ENCODE results near the gene NFE2L3.

Gene NFE2L3

GRCh38 chr7:26187380-26188205 is 35.6 kb downstream of the NFE2L3 start:
- Histone ChIP-seq H3K9ac (ENCODE audit: low read length) (no peak overlapping the region), H3K4me1 (ENCODE audit: insufficient read depth, low read length, severe bottlenecking) (peaks cover 41% of the 10 kb centered on the region), H4K20me1 (ENCODE audit: insufficient read depth, low read length) (no peaks in the 10 kb centered on the region; the same call in 1 of the 2 replicates), H2AFZ (ENCODE audit: low read length) (no peak overlapping the region), H3K4me3 (ENCODE audit: low read depth, low read length, poor library complexity, severe bottlenecking) (no peak overlapping the region), H3K79me2 (ENCODE audit: insufficient read depth, low read length) (no peaks in the 10 kb centered on the region; the same call in 1 of the 2 replicates), H3K9me3 (ENCODE audit: low read length) (no peaks in the 10 kb centered on the region), H3K36me3 (ENCODE audit: insufficient read depth, low read length) (peaks cover 71% of the 10 kb centered on the region), H3K27me3 (ENCODE audit: insufficient read depth, low read length) (no peaks in the 10 kb centered on the region), H3K4me2 (ENCODE audit: low read length) (no peak overlapping the region), H3F3A (ENCODE audit: insufficient read depth, low read length) (peaks cover 86% of the 10 kb centered on the region), H3K9me2 (ENCODE audit: low read depth, low read length) (no peaks in the 10 kb centered on the region), H3K27ac (ENCODE audit: low read depth, low read length, poor library complexity, severe bottlenecking) (peak overlapping the region; percentile 65)
- no peak for TF ChIP-seq EZH2 (IDR thresholded peaks at IDR 0.05; ENCODE audit: borderline replicate concordance, low read length)
- TF ChIP-seq CTCF (IDR thresholded peaks at IDR 0.05; ENCODE audit: low read length), result no peak

DNA sequence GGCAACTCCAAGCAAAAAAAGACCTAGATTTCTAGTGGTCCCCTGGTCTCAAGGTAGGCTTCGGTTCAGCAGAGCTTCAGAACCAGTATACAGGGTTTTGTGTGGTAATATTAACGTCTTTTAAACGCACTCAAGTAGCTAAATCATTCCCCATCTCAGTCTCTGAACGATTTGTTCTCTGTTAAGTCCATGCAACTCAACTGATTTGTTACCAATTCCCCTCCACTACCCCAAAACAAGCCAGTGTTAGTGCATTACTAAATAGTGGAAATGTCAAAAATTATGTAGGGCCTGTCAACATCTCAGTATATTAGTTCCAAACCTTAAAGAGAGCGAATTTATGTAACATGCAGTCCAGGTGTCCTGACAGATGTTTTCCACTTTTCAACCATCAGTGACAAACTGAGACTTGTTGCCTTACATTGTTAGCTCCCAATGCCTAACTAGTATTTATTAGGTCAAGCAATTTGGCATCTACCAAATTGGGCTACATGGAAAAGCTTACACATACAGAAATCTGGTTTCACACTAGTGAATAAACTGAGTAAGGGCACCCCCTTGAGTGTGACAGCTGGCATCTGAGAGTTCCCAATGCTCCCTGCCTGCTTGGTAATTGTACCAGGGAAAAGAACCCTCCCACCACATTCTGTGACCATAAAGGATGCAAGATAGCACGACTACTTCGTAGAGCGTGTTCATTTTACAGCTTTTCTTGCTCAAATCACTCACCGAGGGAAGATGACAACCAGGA is 36.4 kb downstream of the NFE2L3 start:
- Histone ChIP-seq H3K36me3 (ENCODE audit: insufficient read depth, low read length) (peaks cover 78% of the 10 kb centered on the region), H3K79me2 (ENCODE audit: insufficient read depth, low read length) (no peaks in the 10 kb centered on the region; the same call in 1 of the 2 replicates)
- peak; percentile 14; the same call in 1 of the 2 replicates for TF ChIP-seq CTCF (IDR thresholded peaks at IDR 0.05; ENCODE audit: low read length)
- TF ChIP-seq EZH2 (IDR thresholded peaks at IDR 0.05; ENCODE audit: borderline replicate concordance, low read length), result no peak

GRCh38 chr7:26188957-26189541 is 37.1 kb downstream of the NFE2L3 start:
- peaks cover 56% of the 10 kb centered on the region for H3K4me1 ChIP-seq (ENCODE audit: insufficient read depth, low read length, severe bottlenecking)
- H4K20me1 ChIP-seq (ENCODE audit: insufficient read depth, low read length), result no peaks in the 10 kb centered on the region; the same call in 1 of the 2 replicates
- H3K27me3 ChIP-seq (ENCODE audit: insufficient read depth, low read length), result no peaks in the 10 kb centered on the region
- peaks cover 86% of the 10 kb centered on the region for H3F3A ChIP-seq (ENCODE audit: insufficient read depth, low read length)
- H3K9me3 ChIP-seq (ENCODE audit: low read length), result no peaks in the 10 kb centered on the region
- H3K36me3 ChIP-seq (ENCODE audit: insufficient read depth, low read length), result peaks cover 78% of the 10 kb centered on the region
- no peak overlapping the region for H3K4me3 ChIP-seq (ENCODE audit: low read depth, low read length, poor library complexity, severe bottlenecking)
- TF ChIP-seq EZH2 (IDR thresholded peaks at IDR 0.05; ENCODE audit: borderline replicate concordance, low read length), result no peak
- no peak for TF ChIP-seq CTCF (IDR thresholded peaks at IDR 0.05; ENCODE audit: low read length)
- H2AFZ ChIP-seq (ENCODE audit: low read length), result no peak overlapping the region
- no peak overlapping the region for H3K9ac ChIP-seq (ENCODE audit: low read length)
- H3K79me2 ChIP-seq (ENCODE audit: insufficient read depth, low read length), result peaks cover 3% of the 10 kb centered on the region; the same call in 1 of the 2 replicates
- no peak overlapping the region for H3K4me2 ChIP-seq (ENCODE audit: low read length)
- peak overlapping the region; percentile 65 for H3K27ac ChIP-seq (ENCODE audit: low read depth, low read length, poor library complexity, severe bottlenecking)
- H3K9me2 ChIP-seq (ENCODE audit: low read depth, low read length), result no peaks in the 10 kb centered on the region

More for the DNA sequence above, 36.4 kb downstream of the NFE2L3 start:
- Histone ChIP-seq H3F3A (ENCODE audit: insufficient read depth, low read length) (peaks cover 88% of the 10 kb centered on the region), H4K20me1 (ENCODE audit: insufficient read depth, low read length) (no peaks in the 10 kb centered on the region; the same call in 1 of the 2 replicates), H2AFZ (ENCODE audit: low read length) (no peak overlapping the region), H3K27me3 (ENCODE audit: insufficient read depth, low read length) (no peaks in the 10 kb centered on the region), H3K4me3 (ENCODE audit: low read depth, low read length, poor library complexity, severe bottlenecking) (no peak overlapping the region), H3K27ac (ENCODE audit: low read depth, low read length, poor library complexity, severe bottlenecking) (peak overlapping the region; percentile 65), H3K4me1 (ENCODE audit: insufficient read depth, low read length, severe bottlenecking) (peaks cover 49% of the 10 kb centered on the region), H3K9ac (ENCODE audit: low read length) (no peak overlapping the region), H3K4me2 (ENCODE audit: low read length) (no peak overlapping the region), H3K9me2 (ENCODE audit: low read depth, low read length) (no peaks in the 10 kb centered on the region), H3K9me3 (ENCODE audit: low read length) (no peaks in the 10 kb centered on the region)
